HG03571 (cell line): ENCODE measurements around the gene FBXO36.
"Not testable (repeated sequence)": the region's sequence is repeated elsewhere in the genome, so short reads cannot be mapped to it uniquely, and the experiment has no call there.

Experiments used
- ATAC-seq: cut with Tn5 transposase; IDR thresholded peaks from one replicate; pipeline ENCODE4 v1.9.1; 2021; ENCODE audit not compliant: unreplicated experiment

FBXO36 gene

DNA sequence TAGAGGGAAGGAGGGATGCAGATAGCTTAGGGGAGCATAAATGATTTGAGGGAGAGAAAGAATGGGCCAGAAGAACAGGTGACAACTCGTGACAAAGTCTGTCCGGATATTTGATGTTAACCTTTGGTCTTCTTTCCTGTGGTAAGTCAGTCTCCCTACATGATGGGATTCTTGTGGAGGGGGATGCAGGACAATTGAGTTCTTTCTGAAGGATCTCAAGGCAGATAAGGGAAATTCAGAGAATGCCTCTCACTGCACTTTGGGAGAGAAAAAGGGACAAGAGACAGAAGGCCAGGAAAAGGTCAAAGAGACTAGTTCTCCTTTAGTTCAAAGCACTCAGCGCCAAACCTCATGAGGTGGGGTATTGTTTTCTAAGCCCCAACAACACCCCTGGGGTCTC, 34.2 kb downstream of the FBXO36 start:
- no peak for ATAC-seq

DNA sequence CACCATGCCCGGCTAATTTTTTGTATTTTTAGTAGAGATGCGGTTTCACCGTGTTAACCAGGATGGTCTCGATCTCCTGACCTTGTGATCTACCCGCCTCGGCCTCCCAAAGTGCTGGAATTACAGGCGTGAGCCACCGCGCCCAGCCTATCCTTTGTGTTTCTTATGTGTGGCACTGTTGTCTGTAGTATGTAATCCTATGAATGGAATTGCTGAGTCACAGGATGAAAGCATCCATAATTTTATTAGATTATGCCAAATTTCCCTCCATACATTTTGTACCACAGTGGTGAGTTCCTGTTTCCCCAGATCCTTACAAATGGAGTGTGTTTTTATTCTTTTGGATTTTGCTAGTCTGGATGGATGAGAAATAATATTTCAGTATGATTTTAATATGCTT, 41.3 kb downstream of the FBXO36 start:
- not testable (repeated sequence) for ATAC-seq

- no peak for ATAC-seq
Observed at GRCh38 chr2:229969921-229970320, 47.6 kb downstream of the FBXO36 start.

- ATAC-seq, result no peak
Observed at GRCh38 chr2:229970406-229970805, 48.1 kb downstream of the FBXO36 start.

DNA sequence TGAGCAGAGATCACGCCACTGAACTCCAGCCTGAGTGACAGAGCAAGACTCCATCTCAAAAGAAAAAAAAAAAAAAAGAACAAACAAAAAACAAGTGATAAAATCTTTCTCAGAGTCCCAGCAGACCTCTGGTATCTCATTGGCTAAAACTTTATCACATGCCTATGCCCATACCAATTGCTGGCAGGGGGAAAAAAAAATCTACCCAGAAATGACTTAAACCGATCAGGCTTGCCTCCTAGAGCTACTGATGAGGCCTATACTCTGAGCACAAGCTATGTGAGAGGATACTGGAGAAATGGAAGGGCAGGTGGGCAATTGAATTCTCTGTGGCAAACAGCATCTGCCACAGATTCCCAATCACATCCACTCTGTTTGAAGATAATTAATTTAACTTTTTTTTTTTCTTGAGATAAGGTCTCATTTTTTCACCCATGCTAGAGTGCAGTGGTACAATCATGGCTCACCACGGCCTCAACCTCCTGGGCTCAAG, 49.0 kb downstream of the FBXO36 start:
- no peak for ATAC-seq

- no peak for ATAC-seq
Observed at GRCh38 chr2:229974266-229974665, 52.0 kb downstream of the FBXO36 start.

- ATAC-seq, result no peak
Observed at GRCh38 chr2:229980431-229981184, 58.3 kb downstream of the FBXO36 start.

DNA sequence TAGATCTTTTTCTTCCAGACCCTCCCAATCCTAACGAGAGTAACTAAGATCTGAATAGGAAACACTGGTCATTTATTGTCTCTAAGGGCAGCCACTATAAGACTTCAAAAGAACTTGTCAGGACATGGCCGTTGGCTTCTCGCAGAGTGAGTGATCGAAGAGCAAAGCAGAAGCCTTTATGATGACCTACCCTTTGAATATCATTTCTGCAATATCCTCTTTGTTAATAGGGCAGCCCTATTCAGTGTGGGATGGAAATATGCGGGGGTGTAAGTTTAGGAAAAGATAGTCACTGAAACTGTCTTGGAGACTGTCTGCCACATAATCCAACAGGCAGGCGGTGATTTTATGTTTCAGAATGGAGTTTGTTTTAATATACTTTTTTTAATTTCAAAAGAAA, 70.9 kb downstream of the FBXO36 start:
- no peak for ATAC-seq

DNA sequence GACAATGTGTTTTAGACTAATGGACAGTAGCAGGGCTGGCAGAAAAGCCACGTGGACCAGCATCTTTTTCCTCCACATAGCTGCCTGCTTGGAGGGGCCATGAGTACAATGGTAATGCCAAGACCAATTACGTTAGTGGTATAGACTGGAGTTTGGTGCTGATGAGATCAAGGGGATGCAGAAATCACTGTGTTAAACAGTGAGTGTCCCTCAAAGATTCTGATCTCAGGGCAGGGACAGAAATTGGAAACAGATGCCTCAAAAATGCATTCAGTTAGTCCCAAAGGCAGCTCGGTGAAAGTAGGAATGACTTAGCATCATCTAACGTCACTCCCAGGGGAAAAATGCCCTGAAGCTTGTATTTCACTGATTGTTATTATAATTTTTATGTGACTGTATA, 74.0 kb downstream of the FBXO36 start:
- no peak for ATAC-seq

- ATAC-seq, result no peak
Observed at GRCh38 chr2:229997565-229997964, 75.3 kb downstream of the FBXO36 start.

- ATAC-seq, result peak; percentile 93
Observed at GRCh38 chr2:230000118-230000841, 78.0 kb downstream of the FBXO36 start.

GRCh38 chr2:230007931-230008707, 85.8 kb downstream of the FBXO36 start:
- no peak for ATAC-seq

DNA sequence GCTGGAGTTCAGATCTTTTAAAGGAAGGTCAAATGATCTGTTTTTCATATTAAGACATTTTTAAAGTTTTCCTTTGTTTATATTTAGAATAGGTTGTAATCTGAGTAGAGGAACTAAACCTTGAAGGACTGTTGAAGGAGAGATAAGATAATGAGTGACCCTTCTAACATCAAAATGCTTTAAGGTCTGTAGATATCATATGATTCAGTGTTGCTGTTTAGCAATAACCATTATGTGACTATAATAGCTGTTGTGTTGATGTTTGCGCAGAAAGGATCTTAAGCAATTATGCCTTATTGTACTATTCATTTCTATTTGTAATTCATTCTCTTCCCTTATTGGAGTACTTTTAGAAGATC, 86.4 kb downstream of the FBXO36 start:
- ATAC-seq, result no peak

GRCh38 chr2:230010501-230010900, 88.2 kb downstream of the FBXO36 start:
- no peak for ATAC-seq

DNA sequence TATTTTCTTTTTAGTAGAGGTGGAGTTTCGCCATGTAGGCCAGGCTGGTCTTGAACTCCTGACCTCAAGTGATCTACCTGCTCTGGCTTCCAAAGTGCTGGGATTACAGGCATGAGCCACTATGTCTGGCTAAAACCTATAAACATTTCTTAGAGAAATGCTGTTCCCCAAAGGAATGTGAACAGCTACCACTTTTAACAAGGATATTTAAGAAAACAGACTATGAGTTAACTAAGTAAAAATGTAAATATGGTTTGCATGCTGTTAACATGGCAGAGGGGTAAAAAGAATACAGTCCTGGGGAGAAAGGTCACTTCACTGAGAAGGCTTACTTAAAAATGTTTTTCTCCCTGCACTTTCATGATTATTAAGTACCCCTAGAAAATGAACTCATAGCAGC, 89.3 kb downstream of the FBXO36 start:
- no peak for ATAC-seq

GRCh38 chr2:230012267-230012884, 90.1 kb downstream of the FBXO36 start:
- ATAC-seq, result no peak

DNA sequence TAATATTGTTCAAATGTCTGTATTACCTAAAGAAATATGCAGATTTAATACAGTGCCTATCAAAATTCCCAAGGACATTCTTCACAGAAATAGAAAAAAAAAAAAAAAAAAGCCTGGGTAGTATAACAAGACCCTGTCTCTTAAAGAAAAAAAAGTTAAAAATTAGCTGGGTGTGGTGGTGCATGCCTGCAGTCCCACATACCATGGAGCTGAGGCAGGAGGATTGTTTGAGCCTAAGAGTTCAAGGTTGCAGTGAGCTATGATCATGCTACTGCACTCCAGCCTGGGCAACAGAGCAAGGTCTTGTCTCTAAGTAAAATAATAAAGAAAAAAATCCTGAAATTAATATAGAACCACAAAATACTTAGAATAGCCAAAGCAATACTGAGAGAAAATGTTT, 94.5 kb downstream of the FBXO36 start:
- ATAC-seq, result no peak

DNA sequence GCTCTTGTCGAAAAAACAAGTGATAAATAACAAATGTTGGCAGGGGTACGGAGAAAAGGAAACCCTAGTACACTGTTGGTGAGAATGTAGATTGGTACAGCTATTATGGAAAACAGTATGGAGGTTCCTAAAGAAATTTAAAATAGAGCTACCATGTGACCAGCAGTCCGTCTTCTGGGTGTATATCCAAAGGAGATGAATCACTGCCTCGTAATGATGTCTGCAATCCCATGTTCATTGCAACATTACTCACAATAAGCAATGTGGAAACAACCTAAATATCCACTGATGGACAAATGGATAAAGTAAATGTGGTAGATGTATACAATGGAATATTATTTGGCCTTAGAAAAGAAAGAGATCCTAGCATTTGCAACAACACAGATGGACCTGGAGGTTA, 95.8 kb downstream of the FBXO36 start:
- ATAC-seq, result no peak

DNA sequence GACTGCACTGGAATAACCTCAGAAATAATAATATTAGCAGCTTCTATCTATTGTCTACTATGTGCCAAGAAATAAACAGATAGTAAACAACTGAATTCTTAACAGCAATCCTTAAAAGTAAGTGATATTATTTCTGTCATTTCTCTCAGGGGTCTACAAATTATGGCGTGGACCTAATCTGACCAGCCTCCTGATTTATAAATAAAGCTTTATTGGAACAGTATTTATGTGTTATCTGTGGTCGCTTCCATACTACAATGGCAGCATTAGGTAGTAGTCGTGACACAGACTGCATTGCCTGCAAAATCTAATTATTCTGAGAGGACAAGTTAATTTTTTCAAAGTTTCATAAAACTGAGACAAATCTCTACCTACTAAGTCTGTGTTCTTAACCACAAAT, 97.4 kb downstream of the FBXO36 start:
- ATAC-seq, result no peak

- ATAC-seq, result no peak
Observed at GRCh38 chr2:230023313-230023712, 101.0 kb downstream of the FBXO36 start.

GRCh38 chr2:230042195-230042594, 119.9 kb downstream of the FBXO36 start:
- ATAC-seq, result no peak
